ENCODE results near the gene ARL6IP1. TPM values are rescaled to one million over a fixed set of nuclear protein-coding genes. Genes with fewer than 3 reads are reported as not detected.

Gene ARL6IP1
- total RNA-seq, result 100 to 1,000 TPM in 1 of 2 donors, 10 to 100 TPM in 1; 99.5 to 104 TPM
- total RNA-seq, result 98.9 to 118 reads per million in 2 donors

GRCh38 chr16:18801145-18801972, at the start of gene ARL6IP1:
TSS of gene ARL6IP1 (minus strand) at chr16:18801549. CDS start at chr16:18801466, 83 bp downstream.
- Mint-ChIP-seq H3K27me3 (no peaks in the 10 kb centered on the region), H3K36me3 (ENCODE audit: low read depth) (peaks cover 2% of the 10 kb centered on the region), H3K27ac (peak within 1 kb of the TSS; percentile 99), H3K4me3 (peak within 1 kb of the TSS; percentile 91), H3K4me1 (peaks cover 39% of the 10 kb centered on the region)
- DNase-seq (peak; percentile 98 to 99 (median 99)), ATAC-seq (peak; percentile 95)
- H3K9me3 ChIP-seq (ENCODE audit: control insufficient read depth, low read length, poor library complexity, severe bottlenecking), result no peaks in the 10 kb centered on the region

- Mint-ChIP-seq H3K36me3 (ENCODE audit: low read depth) (peaks cover 5% of the 10 kb centered on the region), H3K27ac (peak overlapping the region; percentile 57), H3K4me3 (no peak overlapping the region), H3K4me1 (no peaks in the 10 kb centered on the region), H3K27me3 (no peaks in the 10 kb centered on the region)
- DNase-seq (no peak), ATAC-seq (no peak)
- H3K9me3 ChIP-seq (ENCODE audit: control insufficient read depth, low read length, poor library complexity, severe bottlenecking), result no peaks in the 10 kb centered on the region
Observed at GRCh38 chr16:18846416-18846815, 45.1 kb upstream of the ARL6IP1 start.

GRCh38 chr16:18842565-18842964, 41.2 kb upstream of the ARL6IP1 start:
- no peaks in the 10 kb centered on the region for H3K9me3 ChIP-seq (ENCODE audit: control insufficient read depth, low read length, poor library complexity, severe bottlenecking)
- Mint-ChIP-seq H3K27ac (peak overlapping the region; percentile 41), H3K27me3 (no peaks in the 10 kb centered on the region), H3K4me3 (no peak overlapping the region), H3K4me1 (no peaks in the 10 kb centered on the region), H3K36me3 (ENCODE audit: low read depth) (peaks cover 6% of the 10 kb centered on the region)
- DNase-seq (no peak), ATAC-seq (no peak)

- DNase-seq (no peak), ATAC-seq (no peak)
- H3K27me3 Mint-ChIP-seq, result no peaks in the 10 kb centered on the region
- H3K36me3 Mint-ChIP-seq (ENCODE audit: low read depth), result peaks cover 8% of the 10 kb centered on the region
- H3K9me3 ChIP-seq (ENCODE audit: control insufficient read depth, low read length, poor library complexity, severe bottlenecking), result no peaks in the 10 kb centered on the region
- no peaks in the 10 kb centered on the region for H3K4me1 Mint-ChIP-seq
- H3K27ac Mint-ChIP-seq, result peak overlapping the region; percentile 41
- H3K4me3 Mint-ChIP-seq, result no peak overlapping the region
Observed at GRCh38 chr16:18841833-18842525, 40.6 kb upstream of the ARL6IP1 start.

- H3K4me3 Mint-ChIP-seq, result no peak overlapping the region
- no peaks in the 10 kb centered on the region for H3K9me3 ChIP-seq (ENCODE audit: control insufficient read depth, low read length, poor library complexity, severe bottlenecking)
- no peak for DNase-seq
- no peak for ATAC-seq
- H3K36me3 Mint-ChIP-seq (ENCODE audit: low read depth), result peaks cover 12% of the 10 kb centered on the region
- H3K27ac Mint-ChIP-seq, result peak overlapping the region; percentile 39
- no peaks in the 10 kb centered on the region for H3K27me3 Mint-ChIP-seq
- no peaks in the 10 kb centered on the region for H3K4me1 Mint-ChIP-seq
Observed at GRCh38 chr16:18839555-18839954, 38.2 kb upstream of the ARL6IP1 start.

GRCh38 chr16:18836702-18837101, 35.4 kb upstream of the ARL6IP1 start:
- ATAC-seq, result no peak
- no peak overlapping the region for H3K4me3 Mint-ChIP-seq

GRCh38 chr16:18834864-18835263, 33.5 kb upstream of the ARL6IP1 start:
- H3K4me3 Mint-ChIP-seq, result no peak overlapping the region
- H3K9me3 ChIP-seq (ENCODE audit: control insufficient read depth, low read length, poor library complexity, severe bottlenecking), result no peaks in the 10 kb centered on the region
- DNase-seq, result no peak
- peaks cover 16% of the 10 kb centered on the region for H3K36me3 Mint-ChIP-seq (ENCODE audit: low read depth)
- no peak overlapping the region for H3K27ac Mint-ChIP-seq
- no peaks in the 10 kb centered on the region for H3K4me1 Mint-ChIP-seq
- no peaks in the 10 kb centered on the region for H3K27me3 Mint-ChIP-seq
- no peak for ATAC-seq

More at GRCh38 chr16:18836702-18837101, 35.4 kb upstream of the ARL6IP1 start:
- no peak for DNase-seq
- Mint-ChIP-seq H3K27ac (peak overlapping the region; percentile 86), H3K4me1 (no peaks in the 10 kb centered on the region), H3K36me3 (ENCODE audit: low read depth) (peaks cover 16% of the 10 kb centered on the region), H3K27me3 (no peaks in the 10 kb centered on the region)
- H3K9me3 ChIP-seq (ENCODE audit: control insufficient read depth, low read length, poor library complexity, severe bottlenecking), result no peaks in the 10 kb centered on the region

- H3K4me1 Mint-ChIP-seq, result no peaks in the 10 kb centered on the region
- no peak for ATAC-seq
- no peaks in the 10 kb centered on the region for H3K27me3 Mint-ChIP-seq
- DNase-seq, result no peak
- H3K36me3 Mint-ChIP-seq (ENCODE audit: low read depth), result peaks cover 16% of the 10 kb centered on the region
- H3K9me3 ChIP-seq (ENCODE audit: control insufficient read depth, low read length, poor library complexity, severe bottlenecking), result no peaks in the 10 kb centered on the region
- peak overlapping the region; percentile 36 for H3K4me3 Mint-ChIP-seq
- H3K27ac Mint-ChIP-seq, result no peak overlapping the region
Observed at GRCh38 chr16:18833707-18834505, 32.6 kb upstream of the ARL6IP1 start.

- ATAC-seq (no peak), DNase-seq (no peak)
- Mint-ChIP-seq H3K27ac (no peak overlapping the region), H3K4me1 (no peaks in the 10 kb centered on the region), H3K27me3 (no peaks in the 10 kb centered on the region), H3K36me3 (ENCODE audit: low read depth) (peaks cover 20% of the 10 kb centered on the region), H3K4me3 (no peak overlapping the region)
- no peaks in the 10 kb centered on the region for H3K9me3 ChIP-seq (ENCODE audit: control insufficient read depth, low read length, poor library complexity, severe bottlenecking)
Observed at GRCh38 chr16:18832613-18833012, 31.3 kb upstream of the ARL6IP1 start.

- Mint-ChIP-seq H3K4me1 (no peaks in the 10 kb centered on the region), H3K36me3 (ENCODE audit: low read depth) (peaks cover 16% of the 10 kb centered on the region), H3K4me3 (no peak overlapping the region), H3K27ac (no peak overlapping the region), H3K27me3 (no peaks in the 10 kb centered on the region)
- no peaks in the 10 kb centered on the region for H3K9me3 ChIP-seq (ENCODE audit: control insufficient read depth, low read length, poor library complexity, severe bottlenecking)
- DNase-seq, result no peak
- no peak for ATAC-seq
Observed at GRCh38 chr16:18832006-18832405, 30.7 kb upstream of the ARL6IP1 start.

GRCh38 chr16:18829251-18829650, 27.9 kb upstream of the ARL6IP1 start:
- ATAC-seq (no peak), DNase-seq (no peak)
- no peaks in the 10 kb centered on the region for H3K27me3 Mint-ChIP-seq
- H3K4me1 Mint-ChIP-seq, result no peaks in the 10 kb centered on the region
- H3K36me3 Mint-ChIP-seq (ENCODE audit: low read depth), result peaks cover 12% of the 10 kb centered on the region
- H3K4me3 Mint-ChIP-seq, result no peak overlapping the region
- no peak overlapping the region for H3K27ac Mint-ChIP-seq
- H3K9me3 ChIP-seq (ENCODE audit: control insufficient read depth, low read length, poor library complexity, severe bottlenecking), result no peaks in the 10 kb centered on the region

GRCh38 chr16:18827890-18828289, 26.5 kb upstream of the ARL6IP1 start:
- ATAC-seq (no peak), DNase-seq (no peak)
- peak overlapping the region; percentile 70 for H3K27ac Mint-ChIP-seq
- H3K36me3 Mint-ChIP-seq (ENCODE audit: low read depth), result peaks cover 7% of the 10 kb centered on the region
- H3K27me3 Mint-ChIP-seq, result no peaks in the 10 kb centered on the region
- H3K4me1 Mint-ChIP-seq, result no peaks in the 10 kb centered on the region
- H3K4me3 Mint-ChIP-seq, result no peak overlapping the region
- no peaks in the 10 kb centered on the region for H3K9me3 ChIP-seq (ENCODE audit: control insufficient read depth, low read length, poor library complexity, severe bottlenecking)

- Mint-ChIP-seq H3K4me3 (no peak overlapping the region), H3K36me3 (ENCODE audit: low read depth) (peaks cover 8% of the 10 kb centered on the region), H3K27ac (no peak overlapping the region), H3K4me1 (peaks cover 6% of the 10 kb centered on the region), H3K27me3 (no peaks in the 10 kb centered on the region)
- no peak for ATAC-seq
- no peaks in the 10 kb centered on the region for H3K9me3 ChIP-seq (ENCODE audit: control insufficient read depth, low read length, poor library complexity, severe bottlenecking)
- DNase-seq, result no peak
Observed at GRCh38 chr16:18816286-18816685, 14.9 kb upstream of the ARL6IP1 start.
